Measurements from ENCODE around the gene ATXN10.

- TF ChIP-seq CTCF (IDR thresholded peaks at IDR 0.05), result no peak
- no peak for TF ChIP-seq POLR2AphosphoS5 (IDR thresholded peaks at IDR 0.05)
- no peak for TF ChIP-seq POLR2A (IDR thresholded peaks at IDR 0.05)
These were observed 15.1 kb upstream of the ATXN10 start for GRCh38 chr22:45656577-45656976.
